Nasal cavity respiratory epithelium epithelial cell of viscerocranial mucosa (primary cell): Measurements from ENCODE around the gene PLAC9. TPM values are rescaled to one million over a fixed set of nuclear protein-coding genes. Genes with fewer than 3 reads are reported as not detected.

Experiments
- total RNA-seq: library from RNA; depleted of rRNA; stranded (reverse); fragments of >200 nt; gene quantifications from 2 replicates; pipeline ENCODE4 v1.2.3, GENCODE V29; 2014

Gene PLAC9, protein sequence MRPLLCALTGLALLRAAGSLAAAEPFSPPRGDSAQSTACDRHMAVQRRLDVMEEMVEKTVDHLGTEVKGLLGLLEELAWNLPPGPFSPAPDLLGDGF
- total RNA-seq, result not detected in 2 replicates

DNA sequence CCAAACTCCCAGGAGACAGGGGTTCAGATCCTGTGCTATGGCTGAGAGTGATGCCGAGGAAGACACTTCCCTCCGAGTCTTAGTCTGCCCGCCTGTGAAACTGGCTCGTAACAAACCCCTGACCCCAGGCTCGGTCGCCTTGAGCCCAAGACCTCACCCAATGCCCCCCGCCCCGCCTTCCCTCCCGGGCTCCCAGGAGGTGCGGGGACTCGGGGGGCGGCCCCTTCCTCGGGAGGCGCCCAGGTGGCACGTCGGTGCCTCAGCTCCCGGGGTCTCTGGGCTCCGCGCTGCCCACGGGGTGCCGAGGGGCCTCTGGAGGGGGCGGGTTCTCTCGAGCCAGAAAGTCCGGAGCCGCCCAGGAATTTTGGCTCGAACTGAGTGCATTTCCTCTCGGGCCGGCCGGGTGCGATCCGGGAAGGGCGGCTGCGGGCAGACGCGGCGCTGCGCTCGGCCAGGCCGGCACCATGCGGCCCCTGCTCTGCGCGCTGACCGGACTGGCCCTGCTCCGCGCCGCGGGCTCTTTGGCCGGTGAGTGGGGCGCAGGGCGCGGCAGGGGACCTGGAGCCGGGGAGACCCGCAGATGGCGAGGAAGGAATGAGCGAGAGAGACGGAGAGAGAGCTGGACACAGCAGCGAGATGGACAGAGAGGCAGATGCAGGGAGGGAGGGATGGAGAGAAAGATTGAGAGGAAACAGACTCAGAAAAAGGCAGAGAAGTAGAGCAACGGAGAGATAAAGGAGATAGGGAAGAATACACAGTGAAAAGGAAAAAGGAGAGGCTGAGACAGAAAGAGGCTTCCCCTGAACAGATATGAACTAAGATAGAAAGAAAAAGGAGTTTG lies at the start of gene PLAC9:
Gene PLAC9, plus strand, starts transcription at position 432 of the 841 bp plus-strand sequence. Its CDS starts 33 bp downstream, at position 465.

Other genes with a start within 250 kb of the PLAC9 start
- 1.0 and 1.2 TPM in 2 replicates for gene SFTPD, start 183.6 kb upstream of the PLAC9 start, total RNA-seq
- 13.0 and 20.7 TPM in 2 replicates for gene TMEM254, start 54.1 kb upstream of the PLAC9 start, total RNA-seq
- 22.6 and 54.8 TPM in 2 replicates for gene ANXA11, start 72.8 kb downstream of the PLAC9 start, total RNA-seq
- 1.00 TPM in 1 of 2 replicates, not detected in the other for gene MAT1A, start 156.9 kb downstream of the PLAC9 start, total RNA-seq
- gene DYDC1, start 224.0 kb downstream of the PLAC9 start, total RNA-seq, result not detected in 2 replicates
- not detected in 2 replicates for gene DYDC2, start 224.1 kb downstream of the PLAC9 start, total RNA-seq